Mucosa of descending colon (tissue), 3 donors: Measurements from ENCODE around the gene TAF6L. TPM values are rescaled to one million over a fixed set of nuclear protein-coding genes. Genes with fewer than 3 reads are reported as not detected.
"Not testable (repeated sequence)": the region's sequence is repeated elsewhere in the genome, so short reads cannot be mapped to it uniquely, and the experiment has no call there.

Experiments
- ATAC-seq: fragments of 200-7000 bp; cut with Tn5 transposase; one replicate; pipeline ENCODE4 v1.9.1; 2020; ENCODE audit warnings: mild to moderate bottlenecking, moderate library complexity
- DNase-seq, 3 donors: peaks; one replicate each; pipeline ENCODE4 v3.0.0-alpha.2; 2020
- H3K36me3 ChIP-seq: fragments of 200-600 bp; one replicate; pipeline ENCODE4 v1.8.0; 2021; ENCODE audit warnings: low read depth, mild to moderate bottlenecking
- H3K4me1 ChIP-seq: fragments of 200-600 bp; one replicate; pipeline ENCODE4 v1.8.0; 2021; ENCODE audit warnings: low read depth, mild to moderate bottlenecking
- H3K4me3 ChIP-seq: fragments of 200-600 bp; one replicate; pipeline ENCODE4 v1.8.0; 2021; ENCODE audit warnings: mild to moderate bottlenecking
- H3K9me3 ChIP-seq: fragments of 200-600 bp; one replicate; pipeline ENCODE4 v1.8.0; 2021; ENCODE audit warnings: mild to moderate bottlenecking
- CTCF ChIP-seq: fragments of 200-600 bp; IDR thresholded peaks from one replicate; pipeline ENCODE4 v1.8.0; 2022; ENCODE audit warnings: antibody characterized with exemption, mild to moderate bottlenecking
- intact Hi-C, 2 donors: fragments of 100-400 bp; cut with DNase I in 1 of 2; cut with micrococcal nuclease in 1 of 2; formaldehyde crosslinking; loops; one replicate each; pipeline versions ENCODE4 v1.11.0 to v1.11.1; 2022; cut with DNase I, micrococcal nuclease
- total RNA-seq, 3 donors: library from RNA; stranded (reverse); fragmentation: NEBNext Ultra II Directional in 2 of 3; extraction: Animal tissue kit (Norgen Biotek cat#: 25700) in 2 of 3; gene quantifications; one replicate each; pipeline versions ENCODE4 v1.2.1 to v1.2.4, GENCODE V29; 2021 to 2023
- donor health status: DM: no; HTN: no; CAD: no; lungs with moderate emphysema.
- donor health status: DM: no; HTN: no; CAD: no.
- donor health status: DM: no; HTN: yes; CAD: no.

The TAF6L gene
- total RNA-seq, 3 donors from 2014 or later: 17.0 to 23.5 (median 17.1) TPM

GRCh38 chr11:62737196-62737595 is 34.0 kb upstream of the TAF6L start:
- no peaks in the 10 kb centered on the region for H3K4me1 ChIP-seq
- no peaks in the 10 kb centered on the region for H3K9me3 ChIP-seq
- H3K4me3 ChIP-seq: no peak overlapping the region
- peaks cover 10% of the 10 kb centered on the region for H3K36me3 ChIP-seq
- ATAC-seq (no peak), DNase-seq (no peak)
- TF ChIP-seq CTCF: no peak
- intact Hi-C loops: no loop called here

DNA sequence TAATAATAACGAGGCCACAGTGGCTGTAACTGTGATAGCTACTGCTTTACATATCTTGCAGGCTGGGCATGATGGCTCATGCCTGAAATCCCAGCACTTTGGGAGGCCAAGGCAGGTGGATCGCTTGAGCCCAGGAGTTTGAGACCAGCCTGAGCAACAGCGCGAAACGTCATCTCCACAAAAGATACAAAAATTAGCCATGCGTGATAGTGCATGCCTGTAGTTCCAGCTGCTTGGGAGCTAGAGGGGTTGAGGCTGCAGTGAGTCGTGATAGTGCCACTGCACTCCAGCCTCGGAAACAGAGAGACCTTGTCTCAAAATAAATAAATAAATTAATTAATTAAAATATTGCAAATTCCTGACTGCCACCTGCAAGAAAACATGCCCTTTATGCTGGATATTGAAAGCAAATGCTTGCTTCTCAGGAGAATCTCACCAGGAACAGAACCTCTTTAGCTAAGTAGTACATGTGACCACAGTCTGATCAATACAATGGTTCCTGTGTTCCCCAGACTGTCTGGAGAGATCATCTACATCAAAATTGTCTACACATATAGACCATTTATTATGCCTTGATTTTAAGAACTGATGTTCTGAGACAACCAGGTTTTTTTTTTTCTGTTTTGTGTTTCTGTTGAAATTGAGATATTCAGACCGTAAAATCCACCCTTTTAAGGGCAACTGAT is 23.6 kb upstream of the TAF6L start:
- ATAC-seq: no peak
- H3K4me3 ChIP-seq: no peak overlapping the region
- TF ChIP-seq CTCF: no peak
- no peaks in the 10 kb centered on the region for H3K9me3 ChIP-seq
- DNase-seq: no peak
- H3K36me3 ChIP-seq: no peaks in the 10 kb centered on the region
- H3K4me1 ChIP-seq: peaks cover 2% of the 10 kb centered on the region
- intact Hi-C loops: no loop called here

DNA sequence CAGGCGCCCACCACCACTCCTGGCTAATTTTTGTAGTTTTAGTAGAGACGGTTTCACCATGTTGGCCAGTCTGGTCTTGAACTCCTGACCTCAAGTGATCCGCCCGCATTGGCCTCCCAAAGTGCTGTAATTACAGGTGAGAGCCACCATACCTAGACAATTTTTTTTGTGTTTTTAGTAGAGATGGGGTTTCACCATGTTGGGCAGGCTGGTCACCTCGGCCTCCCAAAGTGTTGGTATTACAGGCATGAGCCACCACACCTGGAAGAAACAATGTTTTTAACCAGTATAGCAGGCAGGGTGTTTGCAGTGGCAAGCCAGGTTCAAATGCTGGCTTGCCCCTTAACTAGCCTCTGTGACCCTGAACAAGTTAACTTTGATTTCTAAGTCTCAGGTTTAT is 21.3 kb upstream of the TAF6L start:
- ATAC-seq, DNase-seq, H3K9me3 ChIP-seq, H3K36me3 ChIP-seq, H3K4me3 ChIP-seq, intact Hi-C loops: not testable (repeated sequence)
- H3K4me1 ChIP-seq: peaks cover 13% of the 10 kb centered on the region

DNA sequence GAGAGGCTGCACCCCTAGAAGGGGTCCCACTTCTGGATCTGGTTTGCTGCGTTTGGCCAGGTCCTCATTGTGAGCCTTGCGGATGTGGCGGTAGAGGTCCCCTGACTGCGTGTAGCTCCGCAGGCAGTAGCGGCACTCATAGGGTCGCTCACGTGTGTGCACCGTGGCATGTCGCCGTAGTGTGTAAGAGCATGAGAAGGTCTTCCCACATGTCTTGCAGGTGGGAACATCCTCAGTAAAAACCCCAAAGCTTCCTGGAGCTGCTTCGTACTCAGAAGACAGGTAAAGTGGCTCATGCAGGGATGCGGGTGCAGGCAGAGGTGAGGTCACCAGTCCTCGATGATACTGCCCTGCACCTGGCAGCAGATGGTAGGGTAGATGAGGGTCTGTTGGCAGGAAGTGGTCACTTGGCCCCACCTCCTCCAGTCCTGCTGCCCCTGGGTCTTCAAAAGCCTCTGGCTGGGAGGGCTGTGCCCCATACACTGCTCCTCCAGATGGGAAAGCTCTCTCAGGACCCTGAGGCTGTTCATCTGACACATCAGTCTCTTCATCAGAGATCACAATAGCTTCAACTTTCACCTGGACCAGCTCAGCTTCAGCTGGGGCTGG is 18.9 kb upstream of the TAF6L start:
- Histone ChIP-seq H3K9me3 (no peaks in the 10 kb centered on the region), H3K4me1 (peaks cover 13% of the 10 kb centered on the region), H3K36me3 (no peaks in the 10 kb centered on the region), H3K4me3 (no peak overlapping the region)
- ATAC-seq: no peak
- peak in 1 of 3 donors; percentile 37 for DNase-seq
- no peak for TF ChIP-seq CTCF
- intact Hi-C loops: no loop called here

- peak; percentile 28 to 54 (median 41) for DNase-seq
- ATAC-seq: no peak
- Histone ChIP-seq H3K36me3 (no peaks in the 10 kb centered on the region), H3K9me3 (no peaks in the 10 kb centered on the region), H3K4me1 (peaks cover 13% of the 10 kb centered on the region), H3K4me3 (peak overlapping the region; percentile 16)
- no peak for TF ChIP-seq CTCF
- intact Hi-C loops: no loop called here
These were observed 18.0 kb upstream of the TAF6L start for GRCh38 chr11:62752994-62753735.
